Bronchus fibroblast of lung (primary cell): Measurements from ENCODE around the gene ABCG4. TPM values are rescaled to one million over a fixed set of nuclear protein-coding genes. Genes with fewer than 3 reads are reported as not detected.

Experiments
- total RNA-seq: library from RNA; depleted of rRNA; stranded (reverse); fragments of >200 nt; gene quantifications from 2 replicates; pipeline ENCODE4 v1.2.3, GENCODE V29; 2015

Gene ABCG4
- 0.15 and 0.34 TPM in 2 replicates for total RNA-seq

DNA sequence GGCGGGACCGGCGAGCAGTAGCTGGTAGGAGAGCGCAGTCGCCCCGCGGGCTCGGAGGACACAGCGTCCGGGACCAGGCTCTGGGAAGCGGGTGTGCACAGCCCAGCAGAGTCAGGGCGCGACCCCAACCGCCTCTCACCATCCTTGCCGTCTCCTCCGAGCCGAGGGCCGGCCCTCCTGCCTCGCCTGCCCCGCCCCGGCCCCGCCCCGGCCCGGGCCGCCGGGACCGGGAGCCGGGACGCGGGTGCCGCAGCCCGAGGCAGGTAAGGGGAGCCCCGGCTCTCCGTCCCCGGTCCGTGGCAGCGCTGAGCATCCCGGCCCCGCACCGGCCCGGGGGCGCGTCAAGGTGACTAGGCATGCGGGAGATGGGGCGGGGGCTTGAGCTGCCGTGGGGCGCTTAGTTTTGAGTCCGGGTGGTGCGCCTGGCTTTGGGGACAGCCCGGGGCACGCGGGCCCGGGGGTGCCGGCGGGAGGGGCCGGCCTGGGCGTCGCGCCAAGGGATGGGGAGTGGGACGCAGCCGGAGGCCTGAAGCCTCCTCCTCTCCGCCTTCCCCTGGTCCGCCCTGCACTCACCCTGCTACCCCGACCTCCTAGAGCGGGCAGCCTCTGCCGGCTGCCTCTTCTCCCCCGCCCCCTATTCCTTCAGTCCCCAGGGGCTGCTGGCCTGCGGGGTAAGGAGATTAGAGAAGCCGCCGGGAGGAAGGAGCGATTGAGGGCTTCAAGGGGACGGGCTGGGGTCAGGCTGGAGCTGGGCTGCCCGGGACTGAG lies at the start of gene ABCG4:
Gene ABCG4 (plus strand): TSS at position 35 of the 768 bp plus-strand sequence. CDS start 914 bp downstream, outside the sequence.

DNA sequence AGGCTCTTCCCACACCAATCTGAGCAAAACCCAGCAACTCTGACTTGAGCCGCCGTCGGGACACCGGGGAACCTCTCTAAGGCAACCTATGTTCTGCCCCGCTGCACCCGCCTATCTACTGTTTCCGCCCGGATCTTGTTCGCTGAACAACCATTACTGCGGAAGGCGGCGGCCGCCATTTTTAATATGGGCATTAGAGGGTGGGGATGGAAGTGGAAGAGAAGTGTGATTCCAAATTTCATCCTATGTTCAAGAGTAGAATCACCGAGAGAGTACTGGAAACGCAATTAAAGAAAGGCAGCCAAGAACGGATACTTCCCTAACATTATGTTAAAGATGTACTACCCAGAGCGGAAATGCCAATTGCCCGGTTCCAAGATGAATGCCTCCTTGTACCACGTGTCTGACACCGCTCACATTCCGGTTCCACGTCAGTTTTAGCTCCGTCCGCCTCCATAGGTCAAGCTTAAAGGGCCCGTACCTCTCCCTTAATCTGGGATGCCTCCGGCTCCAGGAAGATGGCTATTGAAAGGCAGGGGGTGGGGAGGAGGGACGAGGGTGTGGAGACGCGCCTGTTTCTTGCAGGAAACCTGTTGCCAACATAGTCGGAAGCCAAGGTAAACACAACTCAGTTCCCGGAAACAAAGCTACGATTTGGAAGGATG lies 47.0 kb upstream of the ABCG4 start, which contains the start of gene DPAGT1:
Gene DPAGT1 (minus strand): TSS at position 95 of the 665 bp plus-strand sequence. CDS start 198 bp downstream, outside the sequence.

DNA sequence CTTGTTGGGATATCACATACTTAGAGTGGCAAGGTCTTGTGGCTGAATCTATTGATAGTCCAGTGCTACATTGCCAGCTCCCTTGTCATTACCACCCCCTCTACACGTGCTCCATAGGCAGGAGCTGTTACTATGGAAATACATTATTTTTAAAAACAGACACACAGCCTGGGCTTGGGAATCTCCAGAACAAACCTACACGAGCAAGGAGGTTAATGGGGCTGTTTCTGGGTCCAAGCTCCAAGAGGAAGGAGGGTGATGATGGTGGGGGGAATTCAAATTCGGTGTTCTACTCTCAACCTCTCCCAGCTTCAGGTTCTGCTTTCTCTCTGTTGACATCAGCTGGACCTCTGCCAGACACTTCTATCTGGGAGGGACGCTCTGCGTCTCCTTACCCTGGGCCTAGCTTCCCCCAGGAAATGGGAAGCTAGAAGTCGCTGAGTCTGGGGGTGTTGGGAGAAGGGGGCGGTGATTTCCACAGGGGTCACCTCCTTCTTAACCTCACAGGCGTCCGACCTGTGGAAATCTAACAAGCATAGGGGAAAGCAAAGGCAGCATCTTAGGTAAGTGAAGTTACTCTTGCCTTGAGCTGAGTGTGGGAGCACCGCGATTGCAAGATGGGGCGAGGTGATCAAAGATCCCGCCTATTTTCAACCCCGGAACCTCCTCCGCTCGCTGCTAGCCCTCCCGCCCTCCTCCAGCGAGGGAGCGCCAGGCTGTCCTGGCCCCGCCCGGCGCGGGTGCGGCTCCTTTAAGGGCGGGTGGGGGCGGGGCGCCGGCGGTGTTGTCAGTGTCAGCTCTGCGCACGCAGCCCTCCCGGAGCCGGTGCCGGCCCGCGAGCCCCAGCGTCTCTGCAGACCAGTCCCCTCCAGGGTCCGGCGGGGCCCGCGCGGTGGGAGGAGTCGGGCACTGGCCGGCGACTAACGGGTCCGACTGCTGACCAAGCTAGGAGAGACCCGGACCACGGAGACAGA lies 42.0 kb upstream of the ABCG4 start, which contains the start of gene C2CD2L:
Gene C2CD2L (plus strand): TSS at position 781 of the 974 bp plus-strand sequence. CDS start 398 bp downstream, outside the sequence.

DNA sequence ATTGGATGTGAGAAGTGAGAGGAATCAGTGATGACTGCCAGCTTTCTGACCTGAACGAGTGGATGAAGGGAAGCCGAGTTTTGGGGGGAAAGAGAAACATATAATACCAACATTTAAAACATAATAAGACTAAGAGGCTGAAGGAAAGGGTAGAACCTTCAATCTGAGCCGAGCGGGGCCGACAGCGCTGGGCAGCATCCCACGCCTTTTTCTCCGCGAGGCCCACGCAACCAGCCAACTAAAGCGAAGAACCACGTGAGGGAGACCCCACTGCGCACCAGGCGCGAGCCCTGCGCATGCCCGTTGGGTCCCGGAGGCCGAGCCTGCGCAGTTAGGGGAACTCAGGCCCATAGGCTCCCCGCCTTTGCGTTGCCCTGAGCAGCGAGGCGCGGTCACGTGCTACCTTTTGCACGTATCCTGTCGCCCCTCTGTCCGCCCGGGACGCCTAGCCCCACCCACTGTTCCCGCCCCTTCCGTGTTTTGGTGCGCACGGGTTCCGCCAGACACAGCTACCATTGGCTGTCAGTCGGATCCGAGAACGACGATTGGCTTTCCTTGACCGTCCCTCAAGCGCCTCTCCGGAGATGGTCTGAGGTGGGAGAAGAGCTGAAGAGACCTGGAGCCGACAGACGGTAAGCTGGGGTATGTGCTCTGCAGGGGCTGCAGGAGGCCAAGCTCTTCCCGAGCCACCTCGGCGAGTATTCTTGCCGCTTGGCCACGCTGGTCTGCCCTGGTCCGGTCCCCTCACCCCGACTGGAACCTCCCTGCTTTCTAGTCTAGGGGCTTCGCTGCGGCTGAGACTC lies 27.6 kb upstream of the ABCG4 start, which contains the start of gene HINFP:
Gene HINFP (plus strand): TSS at position 573 of the 803 bp plus-strand sequence. CDS start 5,365 bp downstream, outside the sequence.

DNA sequence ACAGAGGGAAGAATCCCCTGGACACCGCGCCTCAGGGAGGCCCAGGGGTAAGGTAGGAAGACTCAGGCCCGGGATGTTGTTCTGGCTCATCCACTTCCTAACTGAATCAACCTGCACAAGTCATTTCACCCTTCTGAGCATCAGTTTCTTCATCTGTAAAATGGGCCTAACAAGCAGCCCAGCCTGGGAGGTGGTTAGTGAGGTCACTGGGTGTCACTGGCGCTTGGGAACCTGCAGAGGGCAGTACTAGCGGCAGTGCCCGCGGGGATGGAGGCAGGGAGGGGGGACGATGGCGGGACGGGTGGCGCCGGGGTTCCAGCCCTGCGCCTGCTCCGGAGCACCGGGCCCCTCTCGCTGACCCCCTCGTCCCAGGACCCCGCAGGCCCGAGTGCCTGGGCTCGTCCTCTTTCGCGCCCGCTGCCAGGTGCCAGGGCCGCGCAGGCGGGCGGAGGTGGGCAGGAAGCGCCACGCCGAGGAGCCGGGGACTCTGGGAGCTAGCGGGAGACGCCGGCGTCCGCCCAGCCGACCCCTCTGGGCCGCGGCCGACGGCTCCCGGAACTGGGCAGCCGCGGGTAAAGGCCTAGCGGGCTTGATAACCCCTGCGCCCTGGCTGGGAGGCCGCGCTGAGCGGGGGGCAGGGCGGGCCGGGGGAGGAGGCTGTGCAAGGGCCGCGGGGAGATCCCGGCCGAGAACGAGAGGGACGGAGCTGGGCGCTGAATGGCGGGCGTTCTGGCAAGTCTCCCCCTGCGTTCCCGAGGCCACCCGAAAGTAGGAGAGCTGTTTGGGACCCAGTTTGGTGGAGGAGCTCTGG lies 19.8 kb downstream of the ABCG4 start, which contains the start of gene NLRX1:
Gene NLRX1 (plus strand): TSS at position 255 of the 811 bp plus-strand sequence. CDS start 2,679 bp downstream, outside the sequence.

DNA sequence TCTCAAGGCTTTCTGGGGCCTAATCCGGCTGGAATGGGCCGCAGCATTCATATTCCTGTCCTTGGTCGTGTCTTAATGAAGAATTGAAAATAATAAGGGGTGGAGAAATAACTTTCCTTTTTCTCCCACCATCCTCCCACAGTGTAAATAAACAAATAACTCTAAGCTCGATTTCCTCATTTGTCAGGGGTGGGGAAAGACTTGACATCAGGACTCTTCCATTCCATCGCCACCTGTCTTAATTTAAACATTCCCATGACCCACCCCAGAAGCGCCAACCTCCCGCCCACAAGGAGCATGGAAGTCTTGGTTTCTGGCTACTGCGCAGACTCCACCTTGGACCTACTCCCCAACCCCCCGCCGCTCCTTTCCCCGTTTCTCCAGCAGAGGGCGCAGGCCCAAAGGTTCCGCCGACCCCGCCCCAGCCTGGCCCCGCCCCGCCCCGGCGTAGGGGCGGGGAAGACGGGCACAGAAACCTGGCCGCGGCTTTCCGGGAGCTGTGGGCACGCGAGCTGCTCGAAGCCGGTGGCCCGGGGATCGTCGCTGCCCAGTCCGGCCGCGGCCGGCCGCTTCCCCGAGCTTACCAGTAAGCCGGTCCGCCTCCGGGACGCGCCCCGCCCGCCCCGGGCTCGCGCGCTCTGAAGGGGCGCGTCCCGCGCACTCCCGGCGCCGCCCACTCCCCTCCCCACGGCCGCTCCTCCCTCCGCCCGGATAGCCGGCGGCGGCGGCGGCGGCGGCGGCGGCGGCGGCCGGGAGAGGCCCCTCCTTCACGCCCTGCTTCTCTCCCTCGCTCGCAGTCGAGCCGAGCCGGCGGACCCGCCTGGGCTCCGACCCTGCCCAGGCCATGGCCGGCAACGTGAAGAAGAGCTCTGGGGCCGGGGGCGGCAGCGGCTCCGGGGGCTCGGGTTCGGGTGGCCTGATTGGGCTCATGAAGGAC lies 57.0 kb downstream of the ABCG4 start, which contains the start of gene CBL:
Gene CBL (plus strand): TSS at position 766 of the 937 bp plus-strand sequence. CDS start 79 bp downstream, at position 845.

Other genes starting within 250 kb of the ABCG4 start
- gene BCL9L, start 223.1 kb upstream of the ABCG4 start, total RNA-seq: 21.0 and 21.4 TPM in 2 replicates
- not detected in 2 replicates for gene UPK2, start 192.8 kb upstream of the ABCG4 start, total RNA-seq
- gene FOXR1, start 177.3 kb upstream of the ABCG4 start, total RNA-seq: not detected in 2 replicates
- 7.1 and 7.9 TPM in 2 replicates for gene CENATAC, start 150.9 kb upstream of the ABCG4 start, total RNA-seq
- 1,361 and 1,484 TPM in 2 replicates for gene RPS25, start 130.7 kb upstream of the ABCG4 start, total RNA-seq
- gene TRAPPC4, start 130.3 kb upstream of the ABCG4 start, total RNA-seq: 82.4 and 102 TPM in 2 replicates
- gene SLC37A4, start 118.2 kb upstream of the ABCG4 start, total RNA-seq: 20.8 and 24.1 TPM in 2 replicates
- gene HYOU1, start 91.8 kb upstream of the ABCG4 start, total RNA-seq: 70.6 and 75.7 TPM in 2 replicates
- gene VPS11, start 81.2 kb upstream of the ABCG4 start, total RNA-seq: 24.2 and 26.5 TPM in 2 replicates
- 26.2 and 35.4 TPM in 2 replicates for gene HMBS, start 64.2 kb upstream of the ABCG4 start, total RNA-seq
- 34.1 and 40.0 TPM in 2 replicates for gene DPAGT1, start 47.2 kb upstream of the ABCG4 start, total RNA-seq
- 6.1 and 7.9 TPM in 2 replicates for gene C2CD2L, start 41.7 kb upstream of the ABCG4 start, total RNA-seq
- 11.8 and 12.0 TPM in 2 replicates for gene HINFP, start 27.5 kb upstream of the ABCG4 start, total RNA-seq
- 13.5 and 15.1 TPM in 2 replicates for gene NLRX1, start 19.7 kb downstream of the ABCG4 start, total RNA-seq
- not detected in 2 replicates for gene NHERF4, start 36.4 kb downstream of the ABCG4 start, total RNA-seq
- 7.1 and 8.2 TPM in 2 replicates for gene CBL, start 57.3 kb downstream of the ABCG4 start, total RNA-seq
- 177 and 195 TPM in 2 replicates for gene MCAM, start 168.1 kb downstream of the ABCG4 start, total RNA-seq
- gene RNF26, start 185.5 kb downstream of the ABCG4 start, total RNA-seq: 16.0 and 16.6 TPM in 2 replicates
- 7.1 and 7.6 TPM in 2 replicates for gene C1QTNF5, start 191.8 kb downstream of the ABCG4 start, total RNA-seq
- gene MFRP, start 197.7 kb downstream of the ABCG4 start, total RNA-seq: not detected in 2 replicates
- 0.15 and 0.84 TPM in 2 replicates for gene USP2, start 232.6 kb downstream of the ABCG4 start, total RNA-seq